Measurements from ENCODE around the gene RMRP.

Gene RMRP

DNA sequence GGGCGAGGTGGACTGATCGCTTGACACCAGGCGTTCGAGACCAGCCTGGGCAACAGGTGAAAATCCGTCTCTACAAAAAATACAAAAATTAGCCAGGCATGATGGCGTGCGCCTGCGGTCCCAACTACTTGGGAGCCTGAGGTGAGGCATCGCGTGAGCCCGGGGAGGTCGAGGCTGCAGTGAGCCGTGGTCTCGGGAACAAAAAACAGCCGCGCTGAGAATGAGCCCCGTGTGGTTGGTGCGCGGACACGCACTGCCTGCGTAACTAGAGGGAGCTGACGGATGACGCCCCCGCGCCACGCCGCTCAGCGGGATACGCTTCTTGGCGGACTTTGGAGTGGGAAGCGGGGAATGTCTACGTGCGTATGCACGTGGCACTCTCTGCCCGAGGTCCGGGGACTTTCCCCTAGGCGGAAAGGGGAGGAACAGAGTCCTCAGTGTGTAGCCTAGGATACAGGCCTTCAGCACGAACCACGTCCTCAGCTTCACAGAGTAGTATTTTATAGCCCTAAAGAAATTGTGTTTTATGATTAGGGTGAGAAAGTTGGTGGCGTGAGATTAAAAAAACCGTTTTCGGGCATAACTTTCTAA is at the start of gene RMRP:
Gene RMRP (minus strand): TSS at position 474 of the 591 bp plus-strand sequence.
- peak; percentile 94 for DNase-seq (ENCODE audit: low spot score)

DNA sequence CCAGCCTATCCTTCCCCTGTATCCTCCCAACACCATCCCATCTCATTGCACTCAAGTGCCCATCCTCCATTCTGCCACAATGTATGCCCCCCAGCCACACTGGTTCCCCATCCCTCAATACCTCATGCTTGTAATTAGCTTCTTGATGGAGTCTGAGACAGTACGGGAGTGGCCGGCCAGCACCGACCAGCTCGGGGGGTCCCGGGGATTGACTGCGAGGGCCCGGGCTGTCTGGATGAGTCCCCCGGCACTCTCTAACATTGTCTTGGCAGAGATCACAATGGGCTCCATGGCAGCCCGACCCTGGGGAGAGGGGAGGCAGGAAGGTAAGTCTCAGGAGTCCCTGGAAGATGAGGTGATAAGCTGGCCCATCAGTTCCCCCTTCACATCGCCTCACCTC is 49.1 kb upstream of the RMRP start:
- DNase-seq (ENCODE audit: low spot score): no peak

DNA sequence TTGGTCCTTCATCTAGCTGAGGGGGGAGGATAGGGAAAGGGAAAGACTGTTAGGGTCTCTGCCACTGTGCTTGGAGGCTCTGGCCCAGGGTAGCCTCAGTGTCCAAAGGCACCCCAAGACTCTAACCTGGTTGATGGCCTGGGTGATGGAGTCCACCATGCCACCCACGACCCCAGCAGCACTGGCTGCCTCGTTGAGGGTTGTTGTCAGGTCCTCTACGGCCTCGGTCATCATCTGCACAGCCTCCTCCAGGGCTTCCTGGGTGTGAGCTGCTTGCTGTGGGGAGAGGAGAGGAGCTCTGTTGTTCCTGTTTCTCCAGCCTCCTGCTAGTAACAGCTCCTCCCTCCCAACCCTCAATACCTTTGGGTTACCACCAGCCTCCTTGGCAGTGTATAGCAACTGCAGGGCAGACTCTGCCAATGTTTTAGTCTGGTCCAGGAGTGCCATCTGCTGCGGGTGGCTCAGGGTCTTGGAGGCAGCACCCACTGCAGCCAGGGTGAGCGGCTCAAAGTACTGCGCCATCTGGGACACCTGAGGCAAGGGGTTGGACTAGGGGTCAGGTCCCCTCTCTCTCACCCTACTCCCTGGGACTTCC is 48.1 kb upstream of the RMRP start:
- no peak for DNase-seq (ENCODE audit: low spot score)

DNA sequence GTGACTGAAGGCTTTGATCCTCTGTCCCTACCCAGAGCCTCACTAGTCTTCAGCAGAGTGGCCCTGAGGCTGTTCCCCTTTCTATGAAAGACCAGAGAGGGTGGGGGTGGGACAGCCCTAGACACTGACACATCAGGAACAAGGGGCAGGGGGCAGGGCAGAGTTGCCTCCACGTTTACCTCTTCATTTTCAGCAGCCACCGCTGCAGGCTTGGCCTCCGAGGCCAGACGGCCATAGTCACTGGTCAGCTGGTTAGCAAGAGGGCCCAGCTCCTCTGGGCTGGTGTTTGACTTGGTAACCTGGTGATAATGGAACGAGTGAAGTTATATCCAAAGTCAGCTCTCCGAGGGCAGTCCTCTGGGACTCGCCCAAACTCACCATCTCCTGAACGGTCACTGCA is 47.6 kb upstream of the RMRP start:
- DNase-seq (ENCODE audit: low spot score): no peak

DNA sequence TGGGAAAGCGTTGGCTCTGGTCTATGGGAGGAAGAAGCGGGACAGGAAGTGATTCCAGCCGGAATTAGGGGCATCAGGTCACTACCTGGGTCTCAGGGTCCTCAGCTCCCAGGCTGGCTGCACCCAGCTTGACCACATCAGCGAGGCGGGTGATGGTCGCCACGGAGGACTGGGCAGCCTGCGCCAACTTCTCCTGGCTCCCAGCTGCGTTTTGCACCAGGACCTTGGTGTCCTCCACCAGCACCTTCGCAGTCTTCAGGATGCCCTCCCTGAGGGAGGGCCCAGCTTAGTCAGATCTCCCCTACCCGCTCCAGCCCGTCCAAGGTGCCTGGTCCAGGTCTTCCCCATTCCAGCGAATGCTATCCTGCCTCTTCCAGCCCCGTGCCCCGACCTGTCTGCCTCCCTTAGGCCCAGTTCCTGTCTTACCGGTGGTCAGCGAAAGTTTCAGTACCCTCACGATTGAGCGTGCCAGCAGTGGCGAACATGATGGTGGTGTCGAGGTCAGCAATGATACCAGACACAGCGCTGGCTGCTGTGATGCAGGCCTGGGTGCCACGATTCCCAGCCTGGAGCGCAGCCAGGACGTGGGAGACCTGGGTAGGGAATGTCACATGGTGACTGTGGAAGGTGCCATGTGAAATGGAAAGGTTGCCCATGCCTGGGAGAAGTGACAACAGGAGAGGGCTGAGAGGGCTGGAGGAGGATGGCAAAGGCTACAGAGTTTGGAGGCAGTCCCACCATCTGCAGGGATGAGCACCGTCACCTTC is 46.3 kb upstream of the RMRP start:
- DNase-seq (ENCODE audit: low spot score): no peak

DNA sequence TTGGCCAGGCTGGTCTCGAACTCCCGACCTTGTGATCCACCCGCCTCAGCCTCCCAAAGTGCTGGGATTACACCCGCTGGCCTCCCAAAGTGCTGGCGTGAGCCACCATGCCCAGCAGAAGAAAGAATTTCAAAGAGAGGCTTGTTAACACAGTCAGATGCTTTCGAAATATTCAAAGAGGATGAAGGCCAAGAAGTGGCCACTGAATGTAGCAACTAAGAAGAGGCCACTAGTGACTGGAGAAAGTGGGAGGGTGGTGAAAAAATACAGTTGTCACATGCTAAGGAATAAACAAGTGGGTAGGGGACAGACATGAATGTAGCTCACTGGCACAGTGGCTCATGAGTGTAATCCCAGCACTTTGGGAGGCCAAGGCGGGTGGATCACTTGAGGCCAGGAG is 44.9 kb upstream of the RMRP start:
- no peak for DNase-seq (ENCODE audit: low spot score)

DNA sequence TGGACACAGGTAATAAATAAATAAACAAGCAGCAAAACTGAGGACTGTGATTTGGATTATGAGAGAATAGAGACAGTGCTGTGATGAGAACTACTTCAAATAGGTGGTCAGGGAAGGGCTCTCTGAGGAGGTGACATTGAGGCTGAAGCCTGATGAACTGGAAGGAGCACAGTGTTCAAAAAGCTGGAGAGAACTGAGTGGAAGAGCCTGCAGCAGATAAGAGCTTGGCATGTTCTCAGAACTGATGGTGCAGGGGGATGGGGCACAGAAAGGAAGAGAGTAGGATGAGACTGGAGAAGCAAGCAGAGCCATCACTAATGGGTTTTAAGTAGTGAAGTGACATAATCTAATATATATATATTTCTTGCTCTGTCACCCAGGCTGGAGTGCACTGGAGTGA is 43.1 kb upstream of the RMRP start:
- no peak for DNase-seq (ENCODE audit: low spot score)

DNA sequence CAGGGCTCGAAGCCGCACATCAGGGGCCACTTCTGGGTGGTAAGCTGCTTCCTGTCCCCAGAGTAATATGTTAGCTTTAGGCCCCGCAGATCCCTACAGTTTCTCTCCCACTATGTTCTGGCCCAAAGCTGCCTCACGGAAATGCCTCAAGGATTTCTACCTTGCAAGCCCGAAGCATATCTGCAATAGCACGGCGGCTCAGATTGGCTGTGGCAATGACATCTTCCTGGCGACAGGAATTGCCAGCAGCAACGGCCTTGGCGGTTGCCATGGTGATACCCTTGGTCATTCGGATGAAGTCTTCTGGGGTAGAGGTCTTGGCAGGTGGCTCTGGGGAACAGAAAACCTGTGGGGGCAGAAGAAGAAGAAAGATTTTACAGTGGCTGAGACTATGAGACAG is 42.2 kb upstream of the RMRP start:
- DNase-seq (ENCODE audit: low spot score): no peak

DNA sequence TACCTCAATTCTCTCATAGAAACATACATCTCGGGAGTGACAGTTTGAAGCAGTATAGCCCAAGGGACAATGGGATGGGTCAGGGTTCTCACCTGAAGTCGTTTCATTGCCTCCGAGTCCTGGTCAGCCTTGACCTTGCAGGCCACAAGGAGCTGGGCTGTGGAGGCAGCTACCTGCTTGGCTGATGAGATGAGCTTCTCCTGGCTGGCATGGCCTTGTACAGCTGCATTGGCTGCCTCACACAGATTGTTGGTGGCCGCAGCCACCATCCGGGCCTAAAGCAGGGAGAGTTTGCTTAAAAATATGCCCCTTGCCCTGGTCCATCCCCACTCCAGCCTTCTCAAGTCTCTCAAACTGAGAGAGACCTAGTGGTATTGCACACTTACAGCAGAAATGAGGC is 40.4 kb upstream of the RMRP start:
- no peak for DNase-seq (ENCODE audit: low spot score)

DNA sequence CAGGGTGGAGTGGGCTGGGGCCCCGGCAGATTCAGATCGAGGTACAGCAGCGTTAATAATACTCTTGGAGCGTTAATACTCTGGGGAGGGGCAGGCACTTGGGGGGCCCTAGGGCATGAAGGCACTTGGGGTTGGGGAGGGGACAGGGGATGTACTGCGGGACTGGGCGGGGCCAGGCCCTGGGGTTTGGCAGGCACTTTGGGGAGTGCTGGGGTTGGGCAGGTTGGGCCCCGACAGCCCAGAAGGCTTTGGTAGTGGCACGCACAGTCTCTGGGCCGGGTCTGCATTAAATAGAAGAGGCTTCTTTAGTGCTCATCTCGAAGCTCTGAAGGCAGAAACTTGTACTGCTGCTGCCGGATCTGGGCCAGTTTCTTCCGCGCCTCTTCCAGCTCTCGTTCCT is 39.7 kb upstream of the RMRP start:
- no peak for DNase-seq (ENCODE audit: low spot score)

DNA sequence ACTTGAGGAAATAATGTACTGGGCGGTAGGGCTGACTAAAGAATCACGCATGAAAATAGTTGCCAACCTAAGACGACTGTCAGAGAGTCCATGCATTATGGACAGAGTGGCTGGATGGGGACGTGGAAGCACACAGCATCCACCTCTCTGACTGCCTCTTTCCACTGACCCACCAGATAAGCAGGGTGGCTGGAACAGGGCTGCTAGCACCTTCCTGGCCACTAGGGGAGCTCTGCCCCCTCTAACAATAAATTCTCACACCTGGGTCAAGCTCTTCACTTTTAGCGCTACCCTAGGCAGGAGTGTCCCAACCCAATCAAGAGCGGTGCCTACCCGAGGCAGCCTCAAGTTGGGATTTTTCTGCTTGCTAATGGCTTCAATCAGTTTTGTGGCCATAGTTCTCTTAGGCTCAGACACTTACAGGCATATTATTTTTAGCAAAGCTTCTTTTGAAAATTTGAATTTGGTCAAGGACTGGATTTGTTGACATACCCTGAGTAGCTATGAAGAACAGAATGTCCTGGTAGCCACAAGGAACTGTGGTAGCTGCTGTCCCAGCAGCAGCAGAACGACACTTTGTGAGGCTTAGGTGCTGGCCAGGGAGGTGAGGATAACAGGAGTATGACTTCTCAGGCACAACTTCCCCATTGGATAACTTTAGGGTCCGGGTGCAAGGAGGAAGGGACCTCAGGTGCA is 38.8 kb upstream of the RMRP start:
- peak; percentile 68 for DNase-seq (ENCODE audit: low spot score)

DNA sequence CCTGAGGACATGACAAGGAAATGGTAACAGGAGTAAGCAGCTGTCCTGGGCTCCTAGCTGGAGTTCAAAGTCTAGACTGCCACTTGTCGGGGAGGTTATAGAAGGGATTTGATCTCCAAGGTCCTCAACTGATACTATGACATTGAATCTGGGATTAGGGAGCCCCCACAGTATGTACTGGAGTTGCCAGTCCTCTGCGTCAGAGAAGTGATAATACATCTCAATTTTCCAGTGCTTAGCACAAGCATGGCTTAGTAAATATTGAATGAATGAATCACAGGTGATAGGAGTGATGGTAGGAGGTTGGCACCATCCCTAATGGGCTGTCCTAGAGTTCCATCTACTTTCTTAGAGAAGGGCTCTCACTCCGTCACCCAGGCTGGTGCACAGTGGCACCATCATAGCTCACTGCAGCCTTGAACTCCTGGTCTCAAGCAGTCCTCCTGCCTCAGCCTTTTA is 38.2 kb upstream of the RMRP start:
- DNase-seq (ENCODE audit: low spot score): no peak

DNA sequence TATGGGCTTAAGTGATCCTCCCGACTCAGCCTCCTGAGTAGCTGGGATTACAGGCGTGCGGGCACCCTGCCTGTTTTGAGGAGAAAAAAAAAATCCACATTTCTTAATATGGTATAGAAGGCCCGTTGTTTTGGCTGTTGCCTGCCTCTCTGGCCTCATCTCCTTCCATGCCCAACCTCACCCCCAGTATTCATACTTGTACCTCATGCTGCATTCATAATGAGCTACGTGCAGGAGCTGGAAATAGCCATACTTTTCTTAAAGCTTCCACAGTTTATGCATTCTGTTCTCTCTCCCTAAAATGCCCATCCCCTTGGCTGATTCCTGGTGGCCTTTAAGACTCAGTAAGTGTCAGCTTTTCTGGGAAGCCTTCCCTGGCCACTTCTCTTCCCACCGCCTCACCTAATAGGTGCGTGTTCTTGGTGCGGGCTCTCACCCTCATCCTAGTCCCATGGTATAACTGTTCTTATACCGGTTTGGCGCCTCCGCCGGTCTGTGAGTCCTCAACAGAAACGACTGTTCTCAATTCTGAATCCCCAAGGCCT is 34.0 kb upstream of the RMRP start:
- no peak for DNase-seq (ENCODE audit: low spot score)

DNA sequence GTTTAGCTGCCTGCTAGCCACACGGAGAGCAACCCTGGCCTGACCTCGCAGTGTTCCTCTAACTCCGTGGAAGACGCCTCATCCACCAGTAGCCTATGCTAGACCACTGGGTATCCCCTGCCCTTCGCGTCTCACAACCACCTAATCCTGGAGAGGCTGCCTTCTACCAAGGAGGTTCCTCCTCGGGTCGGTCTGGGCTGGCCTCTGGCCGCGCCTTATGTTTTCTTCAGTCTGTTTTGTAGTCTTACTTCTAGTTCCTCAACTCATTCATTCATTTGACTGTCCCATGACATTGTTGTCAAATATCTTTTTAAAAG is 33.5 kb upstream of the RMRP start:
- DNase-seq (ENCODE audit: low spot score): no peak

DNA sequence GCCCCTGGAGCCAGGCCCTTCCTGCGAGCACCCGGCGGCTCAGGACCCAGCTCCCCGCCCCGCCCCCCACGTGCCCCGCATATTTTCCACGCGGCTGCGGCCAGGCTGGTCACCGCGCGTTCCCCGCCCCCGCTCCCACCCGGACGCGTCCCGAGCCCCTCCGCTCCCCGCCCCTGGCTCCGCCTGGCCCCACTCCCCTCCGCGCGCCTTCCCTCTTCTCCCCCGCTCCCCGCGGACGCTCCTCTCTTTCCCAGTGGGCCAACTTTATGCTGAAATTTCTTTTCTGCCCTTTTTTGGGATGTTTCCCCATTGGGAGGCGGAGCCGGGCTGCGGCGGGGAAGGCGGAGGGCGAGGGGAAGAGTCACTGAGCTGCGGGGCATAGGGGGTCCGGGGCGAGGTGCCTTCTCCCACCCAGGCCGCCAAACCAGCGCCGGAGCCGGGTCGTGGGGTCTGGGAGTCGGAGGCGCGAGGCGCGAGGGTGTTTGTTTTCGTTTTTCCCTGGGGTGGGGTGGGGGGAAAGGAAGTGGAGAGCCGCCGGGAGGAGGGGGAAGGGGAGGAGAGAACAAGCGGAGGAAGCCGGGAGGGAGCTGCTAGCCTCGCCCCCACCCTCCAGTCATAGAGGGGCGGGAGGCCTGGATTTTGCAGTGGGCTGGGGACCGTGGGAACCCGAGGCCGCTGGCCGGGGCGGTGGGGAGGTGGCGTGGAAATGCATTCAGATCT is 33.0 kb upstream of the RMRP start:
- DNase-seq (ENCODE audit: low spot score): peak; percentile 95

DNA sequence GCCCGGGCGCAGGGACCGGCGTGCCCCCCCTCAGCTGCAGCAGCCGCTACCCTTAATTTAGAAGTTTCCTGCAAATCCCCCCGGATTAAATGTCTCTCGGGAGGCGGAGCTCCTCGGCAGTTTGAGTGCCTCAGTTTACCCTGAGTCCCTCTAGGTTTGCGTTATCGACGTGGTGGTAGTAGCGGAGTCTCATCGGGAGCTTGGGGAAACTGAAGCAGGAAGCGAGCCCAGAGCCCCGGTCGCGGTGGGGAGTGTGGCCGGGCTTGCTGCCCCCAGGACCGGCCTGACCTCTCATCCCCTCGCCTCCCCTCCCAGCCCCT is 32.4 kb upstream of the RMRP start:
- no peak for DNase-seq (ENCODE audit: low spot score)

DNA sequence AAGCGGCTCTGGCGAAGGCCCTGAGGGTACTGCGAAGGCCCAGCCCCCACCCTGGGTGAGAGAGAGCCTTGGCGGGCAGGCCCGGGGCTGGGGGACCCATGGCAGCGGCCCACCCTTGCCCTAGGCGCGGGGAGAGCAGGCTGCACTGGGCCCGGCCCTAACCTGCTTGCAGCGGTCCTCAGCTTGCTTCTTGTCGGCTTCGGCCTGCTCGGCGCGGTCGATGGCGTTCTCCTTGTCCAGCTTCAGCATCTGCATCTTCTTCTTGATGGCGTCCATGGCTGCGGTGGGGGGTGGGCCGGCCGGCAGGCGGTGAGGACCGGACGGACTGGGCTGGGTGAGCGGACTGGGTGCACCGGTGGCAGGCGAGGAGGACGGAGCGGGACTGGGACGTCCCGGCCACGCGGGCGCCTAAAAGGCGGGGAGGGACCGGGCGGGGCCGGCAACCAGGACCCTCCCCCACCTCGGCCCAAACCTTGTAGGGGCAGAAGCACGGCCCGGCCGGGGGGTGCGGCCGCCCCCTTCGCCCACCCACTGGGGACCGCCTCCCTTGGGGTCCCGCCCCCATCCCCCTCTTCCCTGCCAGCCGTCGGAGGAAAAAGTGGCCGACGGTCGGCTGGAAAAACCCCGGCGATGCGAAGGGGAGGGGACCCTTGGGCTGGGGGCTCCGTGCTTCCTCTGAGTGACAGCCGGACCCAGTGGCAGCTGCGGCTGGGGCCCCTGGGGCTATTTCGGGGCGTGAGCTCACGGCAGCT is 31.9 kb upstream of the RMRP start, which contains the start of gene TPM2:
Gene TPM2 (minus strand): TSS at position 384 of the 752 bp plus-strand sequence. CDS start 108 bp downstream, at position 276.
- DNase-seq (ENCODE audit: low spot score): peak; percentile 97

DNA sequence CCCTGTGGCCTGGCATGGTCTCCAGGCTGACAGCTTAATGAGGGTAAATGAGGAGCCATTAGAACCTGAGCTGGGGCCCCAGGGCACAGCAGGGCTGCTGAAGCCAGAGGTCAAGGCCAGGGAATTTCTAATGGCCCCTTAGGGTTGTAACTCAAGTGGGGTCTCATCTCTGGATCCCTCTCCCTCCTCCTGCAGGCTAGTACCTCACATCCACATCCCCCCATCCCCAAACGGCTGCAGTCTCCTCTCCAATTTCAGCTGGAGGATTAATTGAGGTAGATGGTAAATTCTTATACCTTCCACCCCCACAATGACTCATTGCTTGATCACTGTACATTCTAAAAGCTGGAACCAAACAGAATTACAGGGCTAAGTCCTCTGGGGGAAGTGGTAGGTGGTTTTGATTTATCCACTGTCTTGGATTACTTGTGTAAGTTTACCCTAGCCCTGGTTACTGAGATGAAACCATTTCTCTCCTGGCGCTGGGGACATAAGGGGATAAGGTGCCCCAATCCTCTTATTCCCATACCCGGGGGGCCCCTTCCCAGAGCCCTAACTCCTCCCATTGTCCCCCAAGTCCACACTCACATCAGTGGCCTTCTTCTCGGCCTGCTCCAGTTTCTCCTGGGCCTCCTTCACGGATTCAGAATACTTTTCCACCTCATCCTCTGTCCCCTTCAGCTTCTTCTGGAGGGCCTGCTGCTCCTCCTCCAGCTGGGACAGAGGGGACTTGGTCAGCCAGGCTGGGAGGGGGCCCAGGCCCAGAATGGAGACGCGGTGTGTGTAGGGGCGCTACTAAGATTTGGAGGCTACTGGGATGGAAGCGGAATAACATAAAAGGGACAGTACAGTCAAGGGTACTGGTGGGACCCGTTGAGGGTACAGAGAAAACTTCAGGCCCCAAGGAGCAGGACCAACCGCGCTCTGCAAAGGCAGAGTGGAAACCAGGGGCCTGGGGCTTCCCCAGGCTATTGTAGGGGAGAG is 31.0 kb upstream of the RMRP start:
- DNase-seq (ENCODE audit: low spot score): peak; percentile 69

DNA sequence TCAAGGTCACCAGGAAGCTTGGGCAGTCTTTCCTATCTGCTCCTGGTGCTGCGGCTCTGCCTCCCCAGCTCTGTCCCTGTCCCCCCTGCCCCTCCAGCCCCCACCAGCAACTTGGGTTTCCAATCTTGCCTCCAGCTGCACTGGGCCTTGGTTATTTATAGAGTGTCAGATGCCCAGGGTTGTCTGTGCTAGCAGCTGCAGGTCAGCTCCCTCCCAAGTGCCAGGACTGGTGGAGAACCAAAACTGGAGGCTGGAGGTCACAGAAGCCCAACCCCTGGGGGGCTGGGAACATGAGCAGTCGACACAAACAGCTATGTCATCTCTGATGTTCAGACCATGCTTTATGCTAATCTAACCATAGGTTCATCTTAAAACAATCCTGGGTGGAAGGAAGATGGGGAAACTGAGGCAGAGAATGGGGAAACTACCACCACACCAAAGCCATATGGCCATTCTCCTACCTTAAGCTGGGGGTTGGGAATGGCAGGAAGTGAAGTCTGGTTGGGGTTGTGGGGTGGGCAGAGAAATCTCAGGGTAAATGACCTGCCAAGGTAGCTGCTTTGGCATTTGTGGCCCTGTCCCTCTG is 30.2 kb upstream of the RMRP start:
- DNase-seq (ENCODE audit: low spot score): no peak

DNA sequence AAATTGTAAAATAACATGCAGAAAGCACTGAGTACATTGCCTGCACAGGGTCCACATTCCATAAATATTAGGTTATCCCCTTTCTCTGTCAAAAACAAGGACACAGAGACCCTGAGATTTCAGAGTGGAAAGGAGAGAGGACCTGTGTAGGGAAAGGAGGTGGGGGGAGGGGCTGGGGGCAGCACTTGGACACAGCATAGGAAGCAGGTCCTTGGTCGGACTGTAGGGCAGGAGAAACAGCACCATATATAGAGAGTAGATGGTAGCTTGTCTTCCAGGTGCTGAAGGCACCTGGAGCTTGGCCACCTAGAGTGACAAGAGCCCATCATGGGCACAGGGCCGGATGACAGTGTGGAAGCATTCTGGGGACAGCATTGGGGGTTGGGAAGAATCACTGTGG is 29.5 kb upstream of the RMRP start:
- no peak for DNase-seq (ENCODE audit: low spot score)

Measured in GM03348 (cell line).